Measurements from ENCODE around the gene MYL6B.
A peak's percentile ranks its signal among the peaks of the same experiment; 100 is the strongest.

MYL6B gene

GRCh38 chr12:56129942-56130495 lies 22.4 kb upstream of the MYL6B start:
- H3K9ac ChIP-seq = peak overlapping the region; percentile 63; the same call in 1 of the 2 replicates

GRCh38 chr12:56130876-56131275 lies 21.5 kb upstream of the MYL6B start:
- no peaks in the 10 kb centered on the region for H3K27me3 ChIP-seq (ENCODE audit: insufficient read depth, low read depth)
- peaks cover 52% of the 10 kb centered on the region for H3K4me1 ChIP-seq (ENCODE audit: low read depth, poor library complexity, severe bottlenecking)
- peaks cover 26% of the 10 kb centered on the region; the same call in 1 of the 2 replicates for H3K79me2 ChIP-seq (ENCODE audit: insufficient read depth, low read depth)
- no peak overlapping the region for H2AFZ ChIP-seq (ENCODE audit: low read depth)
- H3K4me2 ChIP-seq = no peak overlapping the region
- no peak overlapping the region for H3K27ac ChIP-seq
- no peaks in the 10 kb centered on the region for H4K20me1 ChIP-seq (ENCODE audit: insufficient read depth)
- no peak overlapping the region for H3K9ac ChIP-seq
- TF ChIP-seq, protein P1, sequence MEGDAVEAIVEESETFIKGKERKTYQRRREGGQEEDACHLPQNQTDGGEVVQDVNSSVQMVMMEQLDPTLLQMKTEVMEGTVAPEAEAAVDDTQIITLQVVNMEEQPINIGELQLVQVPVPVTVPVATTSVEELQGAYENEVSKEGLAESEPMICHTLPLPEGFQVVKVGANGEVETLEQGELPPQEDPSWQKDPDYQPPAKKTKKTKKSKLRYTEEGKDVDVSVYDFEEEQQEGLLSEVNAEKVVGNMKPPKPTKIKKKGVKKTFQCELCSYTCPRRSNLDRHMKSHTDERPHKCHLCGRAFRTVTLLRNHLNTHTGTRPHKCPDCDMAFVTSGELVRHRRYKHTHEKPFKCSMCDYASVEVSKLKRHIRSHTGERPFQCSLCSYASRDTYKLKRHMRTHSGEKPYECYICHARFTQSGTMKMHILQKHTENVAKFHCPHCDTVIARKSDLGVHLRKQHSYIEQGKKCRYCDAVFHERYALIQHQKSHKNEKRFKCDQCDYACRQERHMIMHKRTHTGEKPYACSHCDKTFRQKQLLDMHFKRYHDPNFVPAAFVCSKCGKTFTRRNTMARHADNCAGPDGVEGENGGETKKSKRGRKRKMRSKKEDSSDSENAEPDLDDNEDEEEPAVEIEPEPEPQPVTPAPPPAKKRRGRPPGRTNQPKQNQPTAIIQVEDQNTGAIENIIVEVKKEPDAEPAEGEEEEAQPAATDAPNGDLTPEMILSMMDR (conservative IDR thresholded peaks at IDR 0.05; ENCODE audit: low read depth, low read length) = no peak
- peaks cover 4% of the 10 kb centered on the region; the same call in 1 of the 2 replicates for H3K36me3 ChIP-seq (ENCODE audit: insufficient read depth)
- no peak overlapping the region for H3K4me3 ChIP-seq (IDR thresholded peaks at IDR 0.05; ENCODE audit: insufficient read depth, low read depth, low read length)

More at GRCh38 chr12:56129942-56130495, 22.4 kb upstream of the MYL6B start:
- H4K20me1 ChIP-seq (ENCODE audit: insufficient read depth) = no peaks in the 10 kb centered on the region
- H2AFZ ChIP-seq (ENCODE audit: low read depth) = no peak overlapping the region
- TF ChIP-seq, protein P1 (conservative IDR thresholded peaks at IDR 0.05; ENCODE audit: low read depth, low read length) = no peak
- H3K4me1 ChIP-seq (ENCODE audit: low read depth, poor library complexity, severe bottlenecking) = peaks cover 52% of the 10 kb centered on the region
- peak overlapping the region; percentile 86 for H3K4me2 ChIP-seq
- H3K27me3 ChIP-seq (ENCODE audit: insufficient read depth, low read depth) = no peaks in the 10 kb centered on the region
- H3K4me3 ChIP-seq (IDR thresholded peaks at IDR 0.05; ENCODE audit: insufficient read depth, low read depth, low read length) = no peak overlapping the region
- peak overlapping the region; percentile 35; the same call in 1 of the 2 replicates for H3K27ac ChIP-seq
- peaks cover 26% of the 10 kb centered on the region; the same call in 1 of the 2 replicates for H3K79me2 ChIP-seq (ENCODE audit: insufficient read depth, low read depth)
- H3K36me3 ChIP-seq (ENCODE audit: insufficient read depth) = peaks cover 4% of the 10 kb centered on the region; the same call in 1 of the 2 replicates

DNA sequence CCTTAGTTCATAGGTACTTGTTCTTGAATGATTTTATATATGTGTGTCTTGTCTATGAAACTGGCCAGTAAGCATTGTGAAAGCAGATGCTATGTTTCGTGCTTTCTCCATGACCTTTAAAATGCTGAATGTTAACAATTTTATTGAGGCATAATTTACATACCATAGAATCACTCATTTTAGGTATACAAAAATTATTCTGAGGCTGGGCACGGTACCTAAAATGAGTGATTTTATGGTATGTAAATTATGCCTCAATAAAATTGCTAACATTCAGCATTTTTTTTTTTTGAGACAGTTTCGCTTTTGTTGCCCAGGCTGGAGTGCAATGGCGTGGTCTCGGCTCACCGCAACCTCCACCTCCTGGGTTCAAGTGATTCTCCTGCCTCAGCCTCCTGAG lies 17.5 kb upstream of the MYL6B start:
- H3K27ac ChIP-seq = no peak overlapping the region
- H4K20me1 ChIP-seq (ENCODE audit: insufficient read depth) = no peaks in the 10 kb centered on the region
- TF ChIP-seq, protein P1 (conservative IDR thresholded peaks at IDR 0.05; ENCODE audit: low read depth, low read length) = no peak
- H3K9ac ChIP-seq = no peak overlapping the region
- peak overlapping the region; percentile 10; the same call in 1 of the 2 replicates for H3K4me2 ChIP-seq
- no peak overlapping the region for H2AFZ ChIP-seq (ENCODE audit: low read depth)
- no peak overlapping the region for H3K4me3 ChIP-seq (IDR thresholded peaks at IDR 0.05; ENCODE audit: insufficient read depth, low read depth, low read length)
- H3K36me3 ChIP-seq (ENCODE audit: insufficient read depth) = peaks cover 8% of the 10 kb centered on the region; the same call in 1 of the 2 replicates
- peaks cover 30% of the 10 kb centered on the region for H3K4me1 ChIP-seq (ENCODE audit: low read depth, poor library complexity, severe bottlenecking)
- H3K27me3 ChIP-seq (ENCODE audit: insufficient read depth, low read depth) = no peaks in the 10 kb centered on the region
- H3K79me2 ChIP-seq (ENCODE audit: insufficient read depth, low read depth) = peaks cover 8% of the 10 kb centered on the region; the same call in 1 of the 2 replicates

GRCh38 chr12:56137853-56138571 lies 14.4 kb upstream of the MYL6B start:
- no peak overlapping the region for H2AFZ ChIP-seq (ENCODE audit: low read depth)
- peaks cover 10% of the 10 kb centered on the region; the same call in 1 of the 2 replicates for H3K36me3 ChIP-seq (ENCODE audit: insufficient read depth)
- H4K20me1 ChIP-seq (ENCODE audit: insufficient read depth) = no peaks in the 10 kb centered on the region
- TF ChIP-seq, protein P1 (conservative IDR thresholded peaks at IDR 0.05; ENCODE audit: low read depth, low read length) = no peak
- no peak overlapping the region for H3K27ac ChIP-seq
- H3K9ac ChIP-seq = no peak overlapping the region
- H3K79me2 ChIP-seq (ENCODE audit: insufficient read depth, low read depth) = no peaks in the 10 kb centered on the region
- H3K4me3 ChIP-seq (IDR thresholded peaks at IDR 0.05; ENCODE audit: insufficient read depth, low read depth, low read length) = no peak overlapping the region
- H3K4me2 ChIP-seq = no peak overlapping the region
- no peaks in the 10 kb centered on the region for H3K27me3 ChIP-seq (ENCODE audit: insufficient read depth, low read depth)
- H3K4me1 ChIP-seq (ENCODE audit: low read depth, poor library complexity, severe bottlenecking) = peaks cover 25% of the 10 kb centered on the region

Data from KMS-11 (cell line).